ENCODE data around the gene CRACDL.
"Not testable (repeated sequence)": the region's sequence is repeated elsewhere in the genome, so short reads cannot be mapped to it uniquely, and the experiment has no call there.

GRCh38 chr2:98899703-98900078 is 36.3 kb downstream of the CRACDL start:
- not testable (repeated sequence) for TF ChIP-seq POLR2A, POLR2AphosphoS5 (IDR thresholded peaks at IDR 0.05; ENCODE audit: low read depth, low read length)

Data from GM12892 (cell line).